Subcutaneous adipose tissue (tissue), 4 donors: Measurements from ENCODE around the gene ZNF277. TPM values are rescaled to one million over a fixed set of nuclear protein-coding genes. Genes with fewer than 3 reads are reported as not detected.

Experiments used
- CTCF ChIP-seq: fragments of 450-650 bp; IDR thresholded peaks from one replicate; pipeline ENCODE4 v1.5.1; 2016; ENCODE audit warnings: low read depth, mild to moderate bottlenecking, control low read depth, antibody characterized with exemption, moderate library complexity
- total RNA-seq, 4 donors: library from RNA; depleted of rRNA; stranded (reverse); fragments of >200 nt; gene quantifications; one replicate each; pipeline ENCODE4 v1.1.0, GENCODE V29; 2016

The ZNF277 gene
- total RNA-seq, 4 donors from 2014 or later: 36.9 to 46.1 (median 38.4) TPM

- no peak for TF ChIP-seq CTCF
Observed at GRCh38 chr7:112307506-112307905, 101.0 kb downstream of the ZNF277 start.

- no peak for TF ChIP-seq CTCF
Observed at GRCh38 chr7:112308974-112309373, 102.5 kb downstream of the ZNF277 start.

- TF ChIP-seq CTCF: no peak
Observed at GRCh38 chr7:112322070-112322469, 115.6 kb downstream of the ZNF277 start.

GRCh38 chr7:112327566-112327965 lies 121.1 kb downstream of the ZNF277 start:
- no peak for TF ChIP-seq CTCF

- TF ChIP-seq CTCF: no peak
Observed at GRCh38 chr7:112331492-112331891, 125.0 kb downstream of the ZNF277 start.

GRCh38 chr7:112334366-112334765 lies 127.9 kb downstream of the ZNF277 start:
- no peak for TF ChIP-seq CTCF

GRCh38 chr7:112336261-112336660 lies 129.8 kb downstream of the ZNF277 start:
- no peak for TF ChIP-seq CTCF
